GM19395 (cell line): ENCODE measurements around the gene DDX60.
"Not testable (repeated sequence)": the region's sequence is repeated elsewhere in the genome, so short reads cannot be mapped to it uniquely, and the experiment has no call there.

ENCODE experiments used
- ATAC-seq: cut with Tn5 transposase; IDR thresholded peaks from one replicate; pipeline ENCODE4 v1.9.1; 2021; ENCODE audit warnings: mild to moderate bottlenecking, moderate library complexity; ENCODE audit not compliant: unreplicated experiment

DDX60 gene

DNA sequence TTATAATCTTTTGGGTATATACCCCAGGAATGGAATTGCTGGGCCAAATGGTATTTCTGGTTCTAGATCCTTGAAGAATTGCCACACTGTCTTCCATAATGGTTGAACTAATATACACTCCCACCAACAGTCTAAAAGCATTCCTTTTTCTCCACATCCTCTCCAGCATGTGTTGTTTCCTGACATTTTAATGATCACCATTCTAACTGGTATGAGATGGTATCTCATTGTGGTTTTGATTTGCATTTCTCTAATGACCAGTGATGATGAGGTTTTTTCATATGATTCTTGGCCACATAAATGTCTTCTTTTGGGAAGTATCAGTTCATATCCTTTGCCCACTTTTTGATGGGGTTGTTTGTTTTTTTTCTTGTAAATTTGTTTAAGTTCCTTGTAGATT, 105.0 kb downstream of the DDX60 start:
- ATAC-seq = not testable (repeated sequence)

DNA sequence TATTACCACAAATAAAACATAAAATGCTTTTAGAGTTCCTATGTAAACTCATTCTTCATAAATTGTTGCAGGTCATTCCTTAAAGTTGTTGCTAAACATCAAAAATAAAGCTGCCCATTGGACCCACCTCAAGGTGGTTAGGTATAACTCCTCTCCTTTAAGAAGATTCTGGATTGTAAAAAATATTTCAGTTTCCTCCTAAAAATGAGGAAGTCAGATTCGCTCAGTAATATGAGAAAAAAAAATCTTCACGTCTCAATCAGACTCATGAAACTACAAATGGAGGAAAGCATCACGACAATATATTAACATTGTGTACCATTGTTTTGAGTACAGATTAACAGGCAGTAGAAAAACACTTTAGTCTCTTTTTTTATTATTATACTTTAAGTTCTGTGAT, 105.9 kb downstream of the DDX60 start:
- ATAC-seq = no peak

DNA sequence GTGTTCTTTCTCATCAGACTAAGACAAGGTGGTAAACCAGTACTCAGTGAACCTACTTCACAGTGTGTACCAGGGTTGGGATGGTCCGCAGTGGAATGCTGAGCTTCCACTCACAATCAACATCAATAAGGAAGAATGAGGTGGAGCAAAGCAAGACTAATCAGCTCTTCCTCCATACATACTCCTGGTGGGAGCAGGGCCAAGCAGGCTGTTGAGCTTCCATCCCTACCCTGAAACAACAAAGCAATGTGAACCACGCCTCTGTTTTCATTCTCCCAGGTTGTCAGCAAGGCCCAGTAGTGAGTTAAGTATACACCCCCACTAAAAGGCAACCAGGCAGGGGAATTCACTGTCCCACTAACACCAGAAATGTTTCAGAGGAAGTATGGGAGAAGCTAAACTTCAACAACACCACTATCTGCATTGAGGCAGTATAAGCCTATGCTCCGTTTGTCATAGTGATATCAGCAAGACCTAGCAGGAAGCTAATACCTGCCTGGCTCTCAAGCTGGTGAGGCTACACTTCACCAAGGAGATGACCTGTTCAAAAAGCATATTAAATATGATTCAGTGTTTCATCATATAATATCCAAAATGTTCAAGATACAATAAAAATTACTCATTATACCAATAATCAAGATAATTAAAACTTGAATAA, 109.5 kb downstream of the DDX60 start:
- ATAC-seq = no peak

DNA sequence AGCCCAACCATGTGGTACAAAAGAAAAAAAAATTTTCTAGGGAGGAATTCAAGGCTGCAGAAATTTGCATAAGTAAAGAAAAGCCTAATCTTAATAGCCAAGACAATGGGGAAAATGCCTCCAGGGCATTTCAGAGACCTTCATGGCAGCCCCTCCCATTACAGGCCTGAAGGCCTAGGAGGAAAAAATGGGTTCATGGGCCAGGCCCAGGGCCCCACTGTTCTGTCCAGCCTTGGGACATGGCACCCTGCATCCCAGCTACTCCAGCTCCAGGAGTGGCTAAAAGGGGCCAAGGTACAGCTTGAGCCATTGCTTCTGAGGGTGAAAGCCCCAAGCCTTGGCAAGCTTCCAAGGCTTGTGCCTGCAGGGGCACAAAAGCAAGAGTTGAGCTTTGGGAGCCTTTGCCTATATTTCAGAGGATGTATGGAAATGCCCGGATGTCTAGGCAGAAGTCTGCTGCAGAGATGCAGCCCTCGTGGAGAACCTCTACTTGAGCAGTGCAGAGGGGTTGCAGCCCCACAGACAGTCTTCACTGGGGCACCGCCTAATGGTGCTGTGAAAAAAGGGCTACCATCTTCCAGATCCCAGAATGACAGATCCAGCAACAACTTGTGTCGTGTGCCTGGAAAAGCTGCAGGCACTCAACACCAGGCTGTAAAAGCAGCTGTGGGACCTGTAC, 115.2 kb downstream of the DDX60 start:
- ATAC-seq = no peak

DNA sequence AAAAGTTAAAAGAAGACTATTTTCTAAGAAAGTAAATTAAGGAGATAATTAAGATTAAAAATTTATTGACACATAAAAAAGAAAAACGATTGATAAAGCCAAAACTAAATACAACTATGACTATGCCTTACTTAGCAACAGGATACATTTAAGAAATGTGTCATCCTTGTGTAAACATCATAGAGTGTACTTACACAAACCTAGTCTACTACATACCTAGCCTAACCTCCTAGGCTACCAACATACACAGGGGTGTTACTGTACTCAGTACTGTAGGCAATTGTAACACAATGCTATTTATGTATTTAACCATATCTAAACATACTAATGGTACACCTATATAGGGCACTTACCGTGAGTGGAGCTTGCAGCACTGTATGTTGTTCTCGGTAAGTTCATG, 117.9 kb downstream of the DDX60 start:
- no peak for ATAC-seq

DNA sequence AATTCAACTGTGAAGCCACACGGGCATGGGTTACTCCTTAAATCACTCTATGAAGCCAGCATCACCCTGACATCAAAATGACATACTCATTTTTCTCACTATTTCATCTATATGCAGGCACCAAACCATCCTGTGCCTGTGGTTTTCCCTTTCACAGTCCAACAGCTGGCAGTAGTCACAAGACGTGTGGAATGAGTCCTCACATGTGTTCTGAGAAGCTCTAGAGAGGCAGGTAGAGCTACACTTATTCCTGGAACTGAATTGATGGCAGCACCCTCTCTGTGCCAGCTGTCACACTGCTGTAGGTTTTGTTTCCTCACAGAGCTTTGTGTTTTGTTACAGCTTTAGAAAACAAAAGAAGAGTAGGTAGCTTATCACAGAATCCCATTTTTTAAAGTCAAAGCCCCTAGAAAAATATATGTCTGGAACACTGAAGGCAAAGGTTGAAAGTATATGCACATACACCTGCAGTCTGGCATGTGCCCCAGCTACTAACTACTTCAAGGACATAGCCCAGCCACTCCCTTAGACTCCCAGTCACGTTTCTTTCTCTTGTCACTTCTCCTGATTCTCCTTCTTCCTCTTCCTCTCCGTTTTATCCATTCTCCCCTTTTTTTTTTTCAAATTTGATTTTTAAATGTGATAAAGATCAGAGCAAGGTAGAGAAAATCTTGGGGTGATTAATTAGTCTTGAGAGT, 119.1 kb downstream of the DDX60 start:
- ATAC-seq = no peak

DNA sequence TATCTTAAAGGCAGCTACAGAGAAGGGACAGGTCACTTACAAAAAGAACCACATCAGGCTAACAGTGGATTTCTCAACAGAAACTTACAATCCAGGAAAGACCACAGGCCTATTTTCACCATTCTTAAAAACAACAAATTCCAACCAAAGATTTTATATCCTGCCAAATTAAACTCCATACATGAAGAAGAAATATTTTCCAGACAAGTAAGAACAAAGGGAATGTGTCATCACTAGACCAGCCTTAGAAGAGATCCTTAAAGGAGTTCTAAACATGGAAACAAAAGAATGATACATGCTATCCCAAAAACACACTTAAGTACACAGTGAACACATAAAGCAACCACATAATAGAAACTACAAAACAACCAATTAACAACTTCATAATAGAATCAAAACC, 120.6 kb downstream of the DDX60 start:
- ATAC-seq = no peak

DNA sequence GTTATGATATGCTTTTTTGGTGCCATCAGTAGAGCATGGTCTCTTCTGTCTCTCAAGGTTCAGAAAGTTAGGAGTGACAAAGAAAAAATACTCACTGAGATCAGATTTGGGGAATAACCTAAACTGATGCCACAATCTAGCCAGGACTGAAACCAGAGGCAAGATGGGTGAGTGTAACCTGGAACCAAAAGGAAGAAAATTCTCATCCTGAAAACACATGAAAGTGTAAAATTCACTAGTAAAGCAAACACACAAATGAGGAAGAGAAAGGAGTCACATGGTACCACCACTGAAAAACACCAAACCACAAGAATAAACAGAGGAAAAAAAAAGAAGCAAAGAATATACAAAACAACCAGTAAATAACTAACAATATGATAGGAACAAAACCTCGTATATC, 129.8 kb downstream of the DDX60 start:
- peak; percentile 83 for ATAC-seq

DNA sequence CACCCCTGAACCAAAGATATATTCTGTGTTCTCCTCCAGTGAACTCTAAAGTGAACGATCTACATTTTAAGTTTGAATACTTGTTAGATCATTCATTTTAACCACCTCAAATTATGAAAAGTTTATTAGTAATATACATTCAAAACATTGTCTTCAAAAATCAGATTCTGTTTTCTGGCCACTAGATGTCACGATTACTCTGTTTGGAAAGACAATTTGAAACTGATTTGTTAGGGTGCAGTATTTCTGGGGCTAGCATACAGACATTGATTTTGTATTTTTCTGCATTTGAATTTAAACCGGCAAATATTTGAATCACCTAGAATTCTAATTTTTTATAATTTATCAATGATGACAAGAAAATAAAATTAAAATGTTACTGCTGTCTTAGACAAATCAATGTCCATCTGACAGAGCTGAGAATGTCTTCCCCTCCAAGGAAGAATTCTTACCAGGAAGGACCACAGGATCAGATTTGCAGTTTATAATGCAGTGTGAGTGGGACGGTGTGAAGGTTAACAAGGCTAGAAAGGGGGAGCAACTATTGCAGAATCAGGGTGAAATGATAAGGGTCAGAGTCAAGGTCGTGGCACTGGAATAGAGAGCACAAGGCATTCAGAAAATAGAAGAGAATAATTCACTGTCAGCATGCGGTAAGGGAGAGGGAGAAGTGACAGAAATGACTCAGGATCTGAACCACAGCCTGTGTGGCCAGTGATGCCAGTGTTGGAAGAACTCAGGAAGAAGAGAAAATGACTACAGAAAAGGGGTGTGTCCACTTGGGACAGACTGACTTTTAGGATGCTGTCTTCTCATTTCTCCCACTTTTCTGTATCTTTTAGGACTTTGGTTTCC, 134.6 kb downstream of the DDX60 start:
- no peak for ATAC-seq

DNA sequence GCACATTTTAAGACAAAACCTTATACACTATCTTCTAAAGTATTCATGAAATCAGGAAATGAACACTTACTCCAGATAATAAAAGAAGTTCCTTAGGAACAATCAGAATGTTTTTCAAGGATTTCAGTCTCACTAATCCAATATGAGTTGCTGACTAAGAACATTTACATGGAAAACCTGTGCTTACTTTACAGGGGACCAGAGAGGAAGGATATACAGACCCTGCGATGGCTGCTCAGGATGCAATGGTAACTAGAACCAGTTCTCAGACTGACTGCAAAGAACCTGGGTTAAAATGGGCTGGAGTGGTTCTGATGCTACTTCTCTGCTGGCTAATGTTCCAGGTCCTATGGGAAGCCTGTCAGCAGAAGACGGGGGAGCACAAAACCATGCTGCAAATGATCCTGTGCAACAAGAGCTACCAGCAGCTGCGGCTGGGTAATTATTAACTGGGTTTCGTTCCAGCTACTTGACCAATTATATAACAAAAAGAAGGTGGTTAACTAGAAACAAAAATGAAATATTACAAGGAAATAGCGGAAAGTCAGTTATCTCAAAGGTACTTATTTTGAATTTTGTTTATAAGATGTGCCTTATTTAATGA, 140.9 kb downstream of the DDX60 start:
- ATAC-seq = no peak

DNA sequence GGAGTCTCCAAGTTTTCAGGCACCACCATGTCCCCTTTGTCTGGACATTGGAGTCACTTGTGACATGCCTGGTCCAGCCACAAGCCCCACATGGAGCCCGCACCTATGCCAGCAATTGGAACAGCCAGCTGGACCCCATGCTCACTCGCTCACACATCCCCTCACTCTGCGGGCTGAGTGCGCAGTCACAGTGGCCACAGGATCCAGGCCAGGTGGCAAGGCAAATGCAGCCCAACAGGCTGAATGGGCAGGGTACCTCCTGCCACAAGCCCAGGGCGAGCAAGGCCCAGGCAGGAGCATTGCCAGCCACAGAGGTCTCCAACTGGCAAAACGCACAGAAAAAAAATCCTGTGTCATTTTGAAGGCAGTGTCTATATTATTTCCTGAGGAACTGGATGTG, 144.2 kb downstream of the DDX60 start:
- no peak for ATAC-seq

DNA sequence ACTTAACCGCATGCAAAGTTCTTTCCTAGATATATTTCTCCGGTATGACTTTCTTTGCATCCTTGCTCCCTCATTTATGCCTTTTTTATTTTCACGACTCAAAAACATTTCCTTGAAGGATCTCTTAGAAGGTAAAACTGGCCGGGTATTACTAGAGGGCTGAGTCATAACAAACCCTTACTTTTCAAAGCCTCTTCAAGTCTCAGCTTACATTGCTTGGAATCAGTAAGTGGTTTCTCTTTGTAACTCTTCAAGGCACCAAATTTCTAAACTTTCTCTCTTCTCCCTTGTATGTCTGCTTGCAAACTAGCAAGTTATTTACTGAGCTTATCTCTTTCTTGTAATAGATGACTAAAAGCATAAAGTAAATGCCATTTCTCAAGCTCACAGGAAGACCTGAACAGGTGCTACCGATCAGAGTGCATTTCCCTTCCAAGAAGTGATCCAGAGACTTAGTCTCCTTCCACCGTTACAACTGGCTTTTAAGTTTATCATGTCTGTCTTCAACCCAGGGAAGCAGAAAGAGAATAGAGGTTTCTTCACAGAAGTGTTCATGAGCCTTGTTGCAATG, 150.8 kb downstream of the DDX60 start:
- ATAC-seq = no peak
